Measurements from ENCODE around the gene RASA3.

- TF ChIP-seq EZH2phosphoT487 (IDR thresholded peaks at IDR 0.05; ENCODE audit: borderline replicate concordance, low read depth, low read length) (no peak), CTCF (conservative IDR thresholded peaks at IDR 0.05; ENCODE audit: low read length) (no peak)
Measured at GRCh38 chr13:114103801-114104654, 28.4 kb downstream of the RASA3 start.
